GM18951 (cell line): ENCODE data around the gene MGME1.

Source experiments
- POLR2A ChIP-seq: IDR thresholded peaks from 4 replicates; pipeline ENCODE4 v1.6.1; 2011; ENCODE audit warnings: mild to moderate bottlenecking; ENCODE audit not compliant: insufficient read length, insufficient read depth; ENCODE audit errors: extremely low read depth
- in situ Hi-C: fragments of 300-500 bp; cut with MboI; formaldehyde crosslinking; loops from one replicate; pipeline ENCODE4 v1.12.0; 2022; ENCODE audit warnings: low sequenced_read_pairs, mixed read lengths, inconsistent platforms; ENCODE audit not compliant: unreplicated experiment

The MGME1 gene

GRCh38 chr20:17999566-17999965 lies 30.7 kb downstream of the MGME1 start:
- in situ Hi-C loops: no loop called here
- TF ChIP-seq POLR2A: no peak

DNA sequence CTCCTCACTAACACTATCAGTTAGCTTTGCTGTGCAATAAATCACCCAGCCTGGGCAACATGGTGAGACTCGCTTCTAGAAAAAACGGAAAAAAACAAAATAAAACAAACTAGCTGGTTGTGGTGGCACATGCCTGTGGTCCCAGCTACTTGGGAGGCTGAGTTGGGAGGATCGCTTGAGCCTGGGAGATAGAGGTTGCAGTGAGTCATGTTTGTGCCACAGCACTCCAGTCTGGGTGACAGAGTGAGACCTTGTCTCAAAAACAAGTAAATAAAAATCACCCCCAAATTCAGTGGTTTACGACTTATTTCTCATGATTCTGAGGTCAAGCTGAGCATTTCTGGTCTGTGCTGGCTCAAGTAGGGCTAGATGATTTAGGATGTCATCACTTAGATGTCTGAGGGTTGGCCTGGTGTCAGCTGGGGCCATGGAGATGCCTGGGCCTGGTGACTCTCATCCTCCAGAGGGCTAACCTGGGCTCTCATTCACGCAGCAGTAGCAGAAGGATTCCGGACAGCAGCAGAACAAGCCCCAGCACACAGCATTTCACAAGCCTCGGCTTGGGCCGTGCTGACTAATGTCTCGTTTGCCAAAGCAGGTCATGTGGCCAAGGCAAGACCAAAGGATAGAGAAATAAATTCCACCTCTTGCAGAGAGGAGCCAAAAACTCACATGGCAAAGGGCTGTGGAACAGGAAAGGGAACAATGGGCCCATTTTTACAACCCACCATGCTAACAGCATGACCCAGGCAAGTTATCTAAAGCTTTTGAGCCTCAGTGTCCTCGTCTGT lies 32.5 kb downstream of the MGME1 start:
- in situ Hi-C loops: no loop called here
- no peak for TF ChIP-seq POLR2A

- in situ Hi-C loops: no loop called here
- no peak for TF ChIP-seq POLR2A
Measured at GRCh38 chr20:18003897-18004296, 35.1 kb downstream of the MGME1 start.

DNA sequence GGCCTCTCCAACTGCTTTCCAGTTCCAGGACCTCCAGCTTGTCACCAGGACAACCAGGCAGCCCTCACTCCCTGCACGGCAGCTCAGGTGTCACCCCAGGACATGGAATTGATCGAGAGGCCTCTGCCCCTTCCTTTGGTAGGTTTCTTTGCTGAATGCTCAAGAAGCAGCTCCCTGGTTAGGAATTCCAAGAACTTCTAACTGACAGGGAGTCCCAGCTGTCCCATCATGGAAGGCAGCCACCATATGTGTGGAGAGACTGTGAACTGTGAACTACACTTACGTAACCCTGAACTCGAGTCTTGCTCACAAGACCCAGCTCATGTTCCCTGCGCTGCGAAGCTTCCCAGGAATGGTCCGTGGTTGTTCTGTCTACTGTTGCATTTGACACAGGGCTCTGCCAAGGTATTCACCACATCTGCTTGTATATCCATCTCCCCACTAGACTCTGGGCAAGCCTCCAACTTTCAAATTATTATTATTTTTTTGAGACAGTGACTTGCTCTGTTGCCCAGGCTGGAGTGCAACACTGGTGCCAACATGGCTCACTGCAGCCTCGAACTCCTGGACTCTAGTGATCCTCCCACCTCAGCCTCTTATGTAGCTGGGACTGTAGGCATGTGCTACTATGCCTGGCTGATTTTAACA lies 35.7 kb downstream of the MGME1 start:
- no peak for TF ChIP-seq POLR2A
- in situ Hi-C loops: no loop called here

DNA sequence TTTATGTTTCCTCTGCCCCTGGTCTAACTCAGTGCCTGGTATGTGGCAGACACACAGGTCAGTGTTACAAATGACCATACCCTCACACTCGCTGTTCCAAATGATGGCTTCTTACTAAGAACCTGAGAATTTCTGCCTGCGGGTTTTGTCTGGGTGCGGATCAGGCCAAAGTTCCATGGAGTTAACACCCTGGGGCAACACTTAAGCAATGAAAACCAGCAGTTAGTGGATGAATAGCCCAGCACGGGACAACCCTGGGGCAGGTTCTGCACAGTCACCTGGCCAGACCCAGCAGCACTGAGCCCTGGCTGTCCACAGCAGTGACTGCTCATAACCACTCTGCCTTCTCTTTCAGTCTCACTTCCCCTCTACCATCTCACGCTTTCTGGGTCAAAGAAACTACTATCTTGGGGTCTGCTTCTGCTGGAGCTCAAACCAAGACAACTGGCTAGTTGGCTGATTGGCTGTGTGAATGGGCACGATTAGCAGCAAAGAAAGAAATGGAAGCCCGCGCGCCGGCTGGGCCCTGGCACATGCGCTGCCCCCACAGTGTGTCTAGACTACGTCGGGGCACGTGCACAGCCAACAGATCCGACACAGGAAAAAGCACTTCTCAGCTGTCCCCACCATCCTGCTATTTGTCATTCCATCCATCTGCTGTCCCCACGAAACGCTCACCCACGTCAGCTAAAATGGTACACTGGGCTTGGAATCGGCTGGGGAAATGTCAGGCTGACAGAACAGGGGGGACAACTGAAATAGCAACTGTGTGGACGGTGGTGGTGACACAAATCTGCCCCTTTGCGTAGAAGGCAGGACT lies 36.6 kb downstream of the MGME1 start:
- TF ChIP-seq POLR2A: no peak
- in situ Hi-C loops: no loop called here

DNA sequence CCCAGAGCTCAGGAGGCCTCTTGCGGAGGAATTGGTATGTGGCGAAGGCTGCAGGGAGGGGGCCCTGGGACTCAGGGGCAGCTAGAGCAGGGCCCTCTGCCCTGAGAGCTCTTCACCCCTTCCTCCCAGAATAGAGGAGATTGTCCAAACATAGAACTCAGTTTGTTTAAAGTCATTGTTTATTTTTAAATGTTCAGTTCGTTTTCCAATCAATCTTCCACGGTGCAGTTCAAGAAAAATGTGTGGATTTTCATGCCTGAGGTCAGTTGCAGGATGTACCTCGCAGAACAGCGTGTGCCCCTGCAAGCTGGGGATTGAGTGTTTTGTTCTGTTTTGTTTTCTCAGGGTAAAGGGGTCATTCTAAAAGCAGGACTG lies 37.2 kb downstream of the MGME1 start:
- TF ChIP-seq POLR2A: no peak
- in situ Hi-C loops: no loop called here

DNA sequence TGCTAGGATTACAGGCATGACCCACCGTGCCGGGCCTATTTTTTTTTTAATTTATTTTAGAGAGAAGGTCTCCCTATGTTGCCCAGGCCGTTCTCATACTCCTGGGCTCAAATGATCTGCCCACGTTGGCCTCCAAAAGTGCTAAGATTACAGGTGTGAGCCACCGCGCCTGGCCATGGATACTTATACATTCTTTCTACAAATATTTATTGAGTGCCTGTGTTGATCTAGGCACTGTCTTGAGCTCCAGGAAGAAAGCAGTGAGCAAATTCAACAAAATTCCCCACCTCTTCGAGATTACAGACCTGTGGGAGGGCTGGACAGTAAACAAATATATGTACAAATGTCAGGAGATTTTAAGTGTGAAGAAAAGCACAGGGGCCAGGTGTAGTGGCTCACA lies 37.9 kb downstream of the MGME1 start:
- no peak for TF ChIP-seq POLR2A
- in situ Hi-C loops: no loop called here

DNA sequence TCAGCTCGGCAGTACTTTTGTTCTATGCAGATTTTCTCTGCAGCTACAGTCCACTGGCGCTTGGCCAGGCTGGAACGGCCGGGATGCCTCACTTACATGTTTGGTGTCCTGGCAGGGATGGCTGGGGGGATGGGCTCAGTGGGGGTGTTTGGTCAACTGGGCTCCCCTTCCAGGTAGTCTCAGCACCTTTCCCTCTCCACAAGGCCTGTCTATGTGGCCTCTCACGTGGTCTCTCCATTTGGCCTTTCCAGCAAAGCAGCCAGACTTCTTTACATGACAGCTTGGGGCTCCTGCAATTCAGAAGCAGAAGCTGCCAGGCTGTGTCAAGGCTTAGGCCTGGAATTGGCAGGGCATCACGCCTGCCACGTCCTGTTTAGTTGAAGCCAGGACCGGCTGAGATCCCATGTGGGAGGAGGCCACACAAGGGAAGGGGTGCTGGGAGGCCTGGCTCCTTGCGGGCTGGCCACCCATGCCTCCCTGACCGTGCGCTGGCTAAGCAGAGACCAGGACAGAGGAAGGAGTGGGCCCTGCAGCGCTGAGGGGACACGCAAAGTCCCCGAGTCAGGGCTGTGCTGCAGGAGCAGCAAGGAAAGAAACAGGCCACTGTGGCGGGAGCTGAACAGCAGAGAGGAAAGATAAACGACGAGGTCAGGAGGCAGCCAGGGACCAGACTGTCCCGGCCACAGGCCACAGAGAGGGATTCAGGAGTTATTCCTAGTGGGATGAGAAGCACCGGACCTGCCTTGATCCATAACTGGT lies 38.9 kb downstream of the MGME1 start:
- TF ChIP-seq POLR2A: no peak
- in situ Hi-C loops: no loop called here

- in situ Hi-C loops: no loop called here
Measured at GRCh38 chr20:18009116-18009515, 40.3 kb downstream of the MGME1 start.

GRCh38 chr20:18011482-18011881 lies 42.7 kb downstream of the MGME1 start:
- no peak for TF ChIP-seq POLR2A
- in situ Hi-C loops: no loop called here

More at GRCh38 chr20:18009116-18009515, 40.3 kb downstream of the MGME1 start:
- TF ChIP-seq POLR2A: no peak

GRCh38 chr20:18011951-18012645 lies 43.3 kb downstream of the MGME1 start:
- no peak for TF ChIP-seq POLR2A
- in situ Hi-C loops: no loop called here

DNA sequence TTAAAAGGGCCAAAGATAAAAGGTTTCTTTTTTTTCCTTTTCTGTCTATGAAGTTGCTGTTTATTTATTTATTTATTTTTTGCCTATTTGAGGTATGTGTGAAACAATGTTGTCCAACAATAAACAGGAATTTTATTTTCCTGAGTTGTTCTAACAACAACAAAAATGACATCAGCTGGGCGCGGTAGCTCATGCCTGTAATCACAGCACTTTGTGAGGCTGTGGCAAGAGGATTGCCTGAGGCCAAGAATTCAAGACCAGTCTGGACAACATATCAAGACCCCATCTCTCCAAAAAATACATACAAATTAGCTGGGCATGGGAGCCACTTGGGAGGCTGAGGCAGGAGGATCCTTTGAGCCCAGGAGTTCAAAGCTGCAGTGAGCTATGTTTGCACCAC lies 44.1 kb downstream of the MGME1 start:
- TF ChIP-seq POLR2A: no peak
- in situ Hi-C loops: no loop called here

GRCh38 chr20:18014411-18014810 lies 45.6 kb downstream of the MGME1 start:
- no peak for TF ChIP-seq POLR2A
- in situ Hi-C loops: no loop called here

DNA sequence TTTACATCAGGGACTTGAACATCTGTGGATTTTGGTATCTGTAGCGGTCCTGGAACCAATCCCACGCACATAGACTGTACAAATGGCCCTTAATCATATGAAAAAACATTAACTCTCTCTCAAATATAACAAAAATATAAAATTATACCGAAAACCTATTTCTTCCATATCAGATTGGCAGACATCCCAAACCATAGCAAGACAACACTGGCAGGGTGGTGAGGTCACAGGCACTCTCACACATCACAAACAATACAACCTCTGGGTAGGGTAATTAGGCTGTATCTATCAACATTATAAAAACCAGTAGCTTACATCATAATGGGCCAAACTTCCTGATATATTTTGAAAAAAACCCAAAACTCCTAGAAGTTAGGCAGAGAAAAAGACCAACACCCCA lies 48.0 kb downstream of the MGME1 start:
- in situ Hi-C loops: no loop called here
- TF ChIP-seq POLR2A: no peak
